ENCODE data around the gene BICRAL. TPM values are rescaled to one million over a fixed set of nuclear protein-coding genes. Genes with fewer than 3 reads are reported as not detected.

Gene BICRAL
- total RNA-seq, 6 experiments from 2014 or later, result 4.3 to 6.0 (median 5.5) TPM

DNA sequence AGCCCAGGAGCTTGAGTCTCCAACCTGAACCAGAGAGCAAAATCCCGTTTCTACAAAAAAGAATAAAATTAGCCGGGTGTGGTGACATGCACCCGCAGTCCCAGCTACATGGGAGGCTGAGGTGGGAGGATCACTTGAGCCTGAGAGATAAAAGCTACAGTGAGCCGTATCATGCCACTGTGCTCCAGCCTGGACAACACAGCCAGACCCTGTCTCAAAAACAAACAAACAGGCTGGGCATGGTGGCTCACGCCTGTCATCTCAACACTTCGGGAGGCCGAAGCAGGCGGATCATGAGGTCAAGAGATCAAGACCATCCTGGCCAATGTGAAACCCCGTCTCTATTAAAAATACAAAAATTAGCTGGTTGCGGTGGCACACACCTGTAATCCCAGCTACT lies 122.6 kb downstream of the BICRAL start:
- DNase-seq (no peak), ATAC-seq (no peak)
- Histone ChIP-seq H3K4me1 (peaks cover 0 to 14% (median 3%) of the 10 kb centered on the region in 4 donors), H3K9me3 (no peaks in the 10 kb centered on the region), H3K36me3 (no peaks in the 10 kb centered on the region), H3K4me3 (no peak overlapping the region), H3K27me3 (no peaks in the 10 kb centered on the region), H3K27ac (no peak overlapping the region)
- TF ChIP-seq CTCF (IDR thresholded peaks at IDR 0.05) (no peak), POLR2A (IDR thresholded peaks at IDR 0.05) (no peak)
- 94% methylated on average over 8 of the region's 10 CpGs for WGBS (ENCODE audit: insufficient coverage, low coverage, low lambda C conversion rate, missing lambda C conversion rate)
- intact Hi-C loops (cut with DNase I), result loop anchor here (10.0 kb wide), 3 partner anchors 140 to 240 kb away; no protein-coding TSS in a partner anchor

DNA sequence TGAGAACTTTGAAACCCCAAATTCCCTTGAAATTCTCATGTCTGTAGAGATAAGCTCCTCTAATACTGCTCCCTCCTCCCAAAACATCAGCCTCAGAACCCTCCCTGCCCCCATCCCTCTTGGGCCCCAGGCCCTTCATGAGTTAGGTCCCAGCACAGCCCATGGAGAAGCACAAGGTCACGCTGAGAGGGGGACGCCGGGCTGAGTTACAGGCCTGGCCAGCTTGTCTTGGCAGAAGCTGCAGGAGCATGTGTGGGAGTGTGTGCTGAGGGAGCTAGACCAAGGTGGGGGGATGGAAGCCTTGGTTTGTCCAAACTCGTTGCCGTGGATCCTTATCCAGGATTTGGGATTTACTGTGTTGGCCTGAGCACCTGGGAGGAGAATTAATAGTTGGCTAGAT lies 125.5 kb downstream of the BICRAL start:
- no peaks in the 10 kb centered on the region for H3K9me3 ChIP-seq
- H3K36me3 ChIP-seq, result no peaks in the 10 kb centered on the region
- no peak overlapping the region for H3K27ac ChIP-seq
- DNase-seq (no peak), ATAC-seq (peak in 1 of 4 donors; percentile 11)
- intact Hi-C loops (cut with DNase I), result loop anchor here (10.0 kb wide), 3 partner anchors 137 to 237 kb away; no protein-coding TSS in a partner anchor
- 91% methylated on average over 3 of the region's 5 CpGs for WGBS (ENCODE audit: insufficient coverage, low coverage, low lambda C conversion rate, missing lambda C conversion rate)
- no peaks in the 10 kb centered on the region for H3K27me3 ChIP-seq
- no peak overlapping the region for H3K4me3 ChIP-seq
- TF ChIP-seq POLR2A (IDR thresholded peaks at IDR 0.05), result no peak
- peaks cover 0 to 3% (median 0%) of the 10 kb centered on the region in 4 donors for H3K4me1 ChIP-seq

DNA sequence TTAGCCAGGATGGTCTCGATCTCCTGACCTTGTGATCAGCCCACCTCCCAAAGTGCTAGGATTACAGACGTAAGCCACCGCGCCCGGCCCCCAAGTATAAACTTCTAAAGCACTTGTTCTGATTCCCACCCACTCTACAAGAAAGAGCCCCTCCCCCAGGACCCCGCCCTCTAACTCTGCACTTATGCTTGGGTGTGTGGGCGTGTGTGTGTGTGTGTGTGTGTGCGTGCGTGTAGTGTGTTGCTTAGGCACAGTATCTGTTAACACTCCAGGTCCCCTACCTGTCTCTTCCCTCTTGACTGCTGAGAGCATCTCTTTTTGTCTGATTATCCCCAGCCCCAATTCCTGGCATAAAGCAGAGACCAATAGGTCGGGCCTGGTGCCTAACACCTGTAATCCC lies 128.0 kb downstream of the BICRAL start:
- no peaks in the 10 kb centered on the region for H3K9me3 ChIP-seq
- intact Hi-C loops (cut with DNase I), result loop anchor here (10.0 kb wide), 3 partner anchors 135 to 235 kb away; no protein-coding TSS in a partner anchor
- DNase-seq, result no peak
- ATAC-seq, result no peak
- H3K36me3 ChIP-seq, result no peaks in the 10 kb centered on the region
- no peak overlapping the region for H3K27ac ChIP-seq
- 89% methylated on average over 10 of the region's 10 CpGs for WGBS (ENCODE audit: insufficient coverage, low coverage, low lambda C conversion rate, missing lambda C conversion rate)
- no peaks in the 10 kb centered on the region for H3K27me3 ChIP-seq
- no peak for TF ChIP-seq CTCF (IDR thresholded peaks at IDR 0.05)
- TF ChIP-seq POLR2A (IDR thresholded peaks at IDR 0.05), result no peak
- H3K4me1 ChIP-seq, result no peaks in the 10 kb centered on the region
- H3K4me3 ChIP-seq, result no peak overlapping the region

- no peak overlapping the region for H3K27ac ChIP-seq
- 19% methylated on average over 21 of the region's 49 CpGs for whole genome bisulfite sequencing (ENCODE audit: insufficient coverage, low coverage, low lambda C conversion rate, missing lambda C conversion rate)
- no peaks in the 10 kb centered on the region for H3K27me3 ChIP-seq
- no peaks in the 10 kb centered on the region for H3K36me3 ChIP-seq
- no peaks in the 10 kb centered on the region for H3K4me1 ChIP-seq
- H3K4me3 ChIP-seq, result peak overlapping the region; percentile 9 to 50 (median 20)
- no peaks in the 10 kb centered on the region for H3K9me3 ChIP-seq
- ATAC-seq, result peak; percentile 14 to 74 (median 40)
- TF ChIP-seq CTCF (IDR thresholded peaks at IDR 0.05) (no peak), POLR2A (IDR thresholded peaks at IDR 0.05) (no peak)
- no peak for DNase-seq
- intact Hi-C loops (cut with DNase I), result no loop called here
Observed at GRCh38 chr6:42911171-42912021, 129.5 kb downstream of the BICRAL start.

DNA sequence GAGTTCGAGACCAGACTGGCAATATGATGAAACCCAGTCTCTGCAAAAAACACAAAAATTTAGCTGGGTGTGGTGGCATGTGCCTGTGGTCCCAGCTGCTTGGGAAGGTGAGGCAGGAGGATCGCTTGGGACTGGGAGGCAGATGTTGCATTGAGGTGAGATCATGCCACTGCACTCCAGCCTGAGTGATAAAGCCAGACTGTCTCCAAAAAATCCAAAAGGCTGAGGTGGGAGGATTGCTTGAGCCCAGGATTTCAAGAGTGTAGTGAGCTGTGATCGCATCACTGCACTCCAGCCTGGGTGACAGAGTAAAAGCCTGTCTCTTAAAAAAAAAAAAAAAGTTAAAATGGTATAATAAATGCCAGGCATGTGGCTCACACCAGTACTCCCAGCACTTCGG lies 132.7 kb downstream of the BICRAL start:
- WGBS (ENCODE audit: insufficient coverage, low coverage, low lambda C conversion rate, missing lambda C conversion rate), result 71% methylated on average over 4 of the region's 4 CpGs
- no peak for TF ChIP-seq POLR2A (IDR thresholded peaks at IDR 0.05)
- TF ChIP-seq CTCF (IDR thresholded peaks at IDR 0.05), result no peak
- intact Hi-C loops (cut with DNase I), result no loop called here
- ATAC-seq (no peak), DNase-seq (no peak)
- Histone ChIP-seq H3K4me3 (no peak overlapping the region), H3K4me1 (no peaks in the 10 kb centered on the region), H3K9me3 (no peaks in the 10 kb centered on the region), H3K36me3 (no peaks in the 10 kb centered on the region), H3K27ac (no peak overlapping the region), H3K27me3 (no peaks in the 10 kb centered on the region)

Measured in right lobe of liver (tissue), 6 donors.